ENCODE measurements around the gene RCBTB2.

RCBTB2 gene

GRCh38 chr13:48505012-48505411 is 27.9 kb downstream of the RCBTB2 start:
- DNase-seq (ENCODE audit: insufficient read length, low spot score) (no peak), FAIRE-seq (no peak)
- no peak for TF ChIP-seq POLR2A (IDR thresholded peaks at IDR 0.05; ENCODE audit: low read depth, low read length)

GRCh38 chr13:48504606-48505005 is 28.3 kb downstream of the RCBTB2 start:
- FAIRE-seq (no peak), DNase-seq (ENCODE audit: insufficient read length, low spot score) (no peak)
- TF ChIP-seq POLR2A (IDR thresholded peaks at IDR 0.05; ENCODE audit: low read depth, low read length) = no peak

- TF ChIP-seq POLR2A (IDR thresholded peaks at IDR 0.05; ENCODE audit: low read depth, low read length) = no peak
- no peak for FAIRE-seq
- DNase-seq (ENCODE audit: insufficient read length, low spot score) = no peak
Observed at GRCh38 chr13:48502601-48503319, 30.1 kb downstream of the RCBTB2 start.

GRCh38 chr13:48501705-48502104 is 31.2 kb downstream of the RCBTB2 start:
- no peak for TF ChIP-seq POLR2A (IDR thresholded peaks at IDR 0.05; ENCODE audit: low read depth, low read length)
- DNase-seq (ENCODE audit: insufficient read length, low spot score) (no peak), FAIRE-seq (no peak)

- FAIRE-seq = peak; percentile 50
- TF ChIP-seq POLR2A (IDR thresholded peaks at IDR 0.05; ENCODE audit: low read depth, low read length) = no peak
- peak; percentile 12 for DNase-seq (ENCODE audit: insufficient read length, low spot score)
Observed at GRCh38 chr13:48500652-48501197, 32.2 kb downstream of the RCBTB2 start.

- DNase-seq (ENCODE audit: insufficient read length, low spot score) (no peak), FAIRE-seq (no peak)
- no peak for TF ChIP-seq POLR2A (IDR thresholded peaks at IDR 0.05; ENCODE audit: low read depth, low read length)
Observed at GRCh38 chr13:48497669-48498068, 35.2 kb downstream of the RCBTB2 start.

- DNase-seq (ENCODE audit: insufficient read length, low spot score) = no peak
- no peak for FAIRE-seq
- TF ChIP-seq POLR2A (IDR thresholded peaks at IDR 0.05; ENCODE audit: low read depth, low read length) = no peak
Observed at GRCh38 chr13:48496271-48497161, 36.4 kb downstream of the RCBTB2 start.

GRCh38 chr13:48494874-48495273 is 38.0 kb downstream of the RCBTB2 start:
- no peak for TF ChIP-seq POLR2A (IDR thresholded peaks at IDR 0.05; ENCODE audit: low read depth, low read length)
- no peak for DNase-seq (ENCODE audit: insufficient read length, low spot score)
- no peak for FAIRE-seq

GRCh38 chr13:48493851-48494250 is 39.0 kb downstream of the RCBTB2 start:
- no peak for TF ChIP-seq POLR2A (IDR thresholded peaks at IDR 0.05; ENCODE audit: low read depth, low read length)
- FAIRE-seq = no peak
- no peak for DNase-seq (ENCODE audit: insufficient read length, low spot score)

GRCh38 chr13:48493066-48493765 is 39.7 kb downstream of the RCBTB2 start:
- FAIRE-seq (no peak), DNase-seq (ENCODE audit: insufficient read length, low spot score) (no peak)

GRCh38 chr13:48492470-48493065 is 40.3 kb downstream of the RCBTB2 start:
- no peak for TF ChIP-seq POLR2A (IDR thresholded peaks at IDR 0.05; ENCODE audit: low read depth, low read length)
- no peak for FAIRE-seq
- DNase-seq (ENCODE audit: insufficient read length, low spot score) = no peak

More at GRCh38 chr13:48493066-48493765, 39.7 kb downstream of the RCBTB2 start:
- no peak for TF ChIP-seq POLR2A (IDR thresholded peaks at IDR 0.05; ENCODE audit: low read depth, low read length)

GRCh38 chr13:48492096-48492440 is 40.8 kb downstream of the RCBTB2 start:
- DNase-seq (ENCODE audit: insufficient read length, low spot score) (no peak), FAIRE-seq (no peak)
- no peak for TF ChIP-seq POLR2A (IDR thresholded peaks at IDR 0.05; ENCODE audit: low read depth, low read length)

GRCh38 chr13:48491423-48492095 is 41.3 kb downstream of the RCBTB2 start:
- no peak for DNase-seq (ENCODE audit: insufficient read length, low spot score)
- TF ChIP-seq POLR2A (IDR thresholded peaks at IDR 0.05; ENCODE audit: low read depth, low read length) = no peak
- no peak for FAIRE-seq

All from H54 (cell line).